ENCODE data around the gene CAMK1D. TPM values are rescaled to one million over a fixed set of nuclear protein-coding genes. Genes with fewer than 3 reads are reported as not detected.
"Not testable (repeated sequence)": the region's sequence is repeated elsewhere in the genome, so short reads cannot be mapped to it uniquely, and the experiment has no call there.

The CAMK1D gene
- total RNA-seq, 1 donor from 2014 or later, result 1.8 TPM

DNA sequence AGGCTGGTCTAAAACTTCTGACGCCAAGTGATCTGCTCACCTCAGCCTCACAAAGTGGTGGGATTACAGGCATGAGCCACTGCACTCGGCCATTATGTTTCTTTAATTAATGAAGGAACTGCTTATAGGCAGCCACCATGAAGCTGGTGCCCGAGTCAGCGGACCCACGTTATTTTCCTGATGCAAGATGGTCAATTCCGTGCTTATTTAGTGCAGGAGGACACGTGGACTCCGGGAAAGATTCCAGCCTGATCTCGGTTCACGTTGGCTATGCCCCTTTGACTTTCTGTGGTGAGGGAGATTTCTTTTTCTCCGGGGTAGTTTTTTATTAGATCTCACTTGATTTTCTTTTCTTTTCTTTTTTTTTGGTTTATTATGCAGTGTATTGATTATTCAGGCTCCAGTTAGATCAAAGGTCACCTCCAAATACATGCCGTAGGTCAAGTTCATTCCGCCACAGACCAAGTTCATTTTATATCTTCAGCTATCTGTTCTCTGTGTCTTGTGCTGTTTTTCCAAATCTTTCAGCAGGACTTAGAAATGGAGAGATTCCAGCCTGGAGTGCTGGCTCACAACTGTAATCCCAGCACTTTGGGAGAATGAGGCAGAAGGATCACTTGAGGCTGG is 8.3 kb downstream of the CAMK1D start:
- TF ChIP-seq, protein P1, sequence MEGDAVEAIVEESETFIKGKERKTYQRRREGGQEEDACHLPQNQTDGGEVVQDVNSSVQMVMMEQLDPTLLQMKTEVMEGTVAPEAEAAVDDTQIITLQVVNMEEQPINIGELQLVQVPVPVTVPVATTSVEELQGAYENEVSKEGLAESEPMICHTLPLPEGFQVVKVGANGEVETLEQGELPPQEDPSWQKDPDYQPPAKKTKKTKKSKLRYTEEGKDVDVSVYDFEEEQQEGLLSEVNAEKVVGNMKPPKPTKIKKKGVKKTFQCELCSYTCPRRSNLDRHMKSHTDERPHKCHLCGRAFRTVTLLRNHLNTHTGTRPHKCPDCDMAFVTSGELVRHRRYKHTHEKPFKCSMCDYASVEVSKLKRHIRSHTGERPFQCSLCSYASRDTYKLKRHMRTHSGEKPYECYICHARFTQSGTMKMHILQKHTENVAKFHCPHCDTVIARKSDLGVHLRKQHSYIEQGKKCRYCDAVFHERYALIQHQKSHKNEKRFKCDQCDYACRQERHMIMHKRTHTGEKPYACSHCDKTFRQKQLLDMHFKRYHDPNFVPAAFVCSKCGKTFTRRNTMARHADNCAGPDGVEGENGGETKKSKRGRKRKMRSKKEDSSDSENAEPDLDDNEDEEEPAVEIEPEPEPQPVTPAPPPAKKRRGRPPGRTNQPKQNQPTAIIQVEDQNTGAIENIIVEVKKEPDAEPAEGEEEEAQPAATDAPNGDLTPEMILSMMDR (IDR thresholded peaks at IDR 0.05; ENCODE audit: insufficient read depth, low read length, severe bottlenecking), result no peak
- no peaks in the 10 kb centered on the region for H3K27me3 ChIP-seq (ENCODE audit: control insufficient read depth, insufficient read depth, low read length)
- FAIRE-seq (no peak), DNase-seq (ENCODE audit: low read depth) (no peak)
- no peaks in the 10 kb centered on the region for H3K36me3 ChIP-seq (ENCODE audit: control insufficient read depth, insufficient read depth, low read length)
- H3K4me3 ChIP-seq (ENCODE audit: low read depth, low read length), result no peak overlapping the region

DNA sequence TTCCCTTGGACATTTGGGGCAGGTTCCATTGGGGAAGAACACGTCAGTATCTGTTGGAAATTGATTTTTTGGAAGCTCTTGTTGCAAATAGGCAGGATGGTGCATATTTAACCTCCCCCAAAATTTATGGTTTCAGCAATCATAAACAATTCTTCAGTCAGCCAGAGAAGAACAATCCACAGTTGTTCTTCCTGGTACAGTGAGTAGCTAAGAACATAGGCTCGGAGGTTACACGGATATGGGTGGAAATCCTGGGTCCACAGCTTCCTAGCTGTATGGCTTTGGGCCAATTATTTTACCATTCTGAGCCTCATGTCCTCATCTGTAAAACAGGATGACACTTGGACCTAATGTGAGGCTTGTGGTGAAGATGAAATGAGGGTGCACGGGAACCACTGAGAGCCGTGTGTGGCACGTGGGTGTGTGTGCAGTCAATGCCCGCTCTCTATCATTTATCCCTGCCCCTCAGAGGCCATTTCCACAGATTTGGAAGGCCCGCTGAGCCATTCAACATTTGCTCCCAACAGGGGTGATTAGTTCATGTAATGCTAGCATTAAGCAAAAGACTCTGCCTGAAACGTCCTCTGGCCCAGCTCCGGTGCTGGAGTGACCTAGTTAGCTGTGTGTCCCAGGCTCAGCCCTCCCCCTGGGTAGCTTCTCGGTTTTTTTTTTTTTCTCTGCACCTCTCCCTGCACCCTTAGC is 9.7 kb downstream of the CAMK1D start:
- no peak for FAIRE-seq

DNA sequence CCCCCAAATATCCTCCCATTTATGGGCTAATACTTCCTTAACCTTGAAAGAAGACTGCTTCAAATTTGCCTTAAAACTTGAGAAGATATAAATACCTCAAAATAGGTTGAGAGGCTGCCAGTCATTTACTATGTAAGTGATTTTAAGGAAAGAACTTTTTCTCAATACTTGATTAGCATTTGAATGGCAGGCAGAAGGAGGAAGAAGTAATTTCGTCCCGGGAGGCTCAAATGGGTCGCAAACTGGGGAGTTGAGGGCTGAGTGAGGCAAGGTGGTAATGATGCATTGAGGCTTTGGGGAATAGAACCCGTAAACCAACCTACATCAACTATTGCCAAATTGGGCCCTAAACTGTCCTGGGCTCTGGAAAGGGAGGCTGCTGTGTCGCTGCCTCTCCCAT is 11.1 kb downstream of the CAMK1D start:
- peaks cover 1% of the 10 kb centered on the region for H3K36me3 ChIP-seq (ENCODE audit: control insufficient read depth, insufficient read depth, low read length)
- TF ChIP-seq, protein P1 (IDR thresholded peaks at IDR 0.05; ENCODE audit: insufficient read depth, low read length, severe bottlenecking), result no peak
- no peak overlapping the region for H3K4me3 ChIP-seq (ENCODE audit: low read depth, low read length)
- DNase-seq (ENCODE audit: low read depth) (no peak), FAIRE-seq (no peak)
- H3K27me3 ChIP-seq (ENCODE audit: control insufficient read depth, insufficient read depth, low read length), result no peaks in the 10 kb centered on the region

More for the DNA sequence above, 9.7 kb downstream of the CAMK1D start:
- H3K4me3 ChIP-seq (ENCODE audit: low read depth, low read length), result no peak overlapping the region
- H3K27me3 ChIP-seq (ENCODE audit: control insufficient read depth, insufficient read depth, low read length), result no peaks in the 10 kb centered on the region
- TF ChIP-seq, protein P1 (IDR thresholded peaks at IDR 0.05; ENCODE audit: insufficient read depth, low read length, severe bottlenecking), result no peak
- H3K36me3 ChIP-seq (ENCODE audit: control insufficient read depth, insufficient read depth, low read length), result no peaks in the 10 kb centered on the region
- DNase-seq (ENCODE audit: low read depth), result no peak

DNA sequence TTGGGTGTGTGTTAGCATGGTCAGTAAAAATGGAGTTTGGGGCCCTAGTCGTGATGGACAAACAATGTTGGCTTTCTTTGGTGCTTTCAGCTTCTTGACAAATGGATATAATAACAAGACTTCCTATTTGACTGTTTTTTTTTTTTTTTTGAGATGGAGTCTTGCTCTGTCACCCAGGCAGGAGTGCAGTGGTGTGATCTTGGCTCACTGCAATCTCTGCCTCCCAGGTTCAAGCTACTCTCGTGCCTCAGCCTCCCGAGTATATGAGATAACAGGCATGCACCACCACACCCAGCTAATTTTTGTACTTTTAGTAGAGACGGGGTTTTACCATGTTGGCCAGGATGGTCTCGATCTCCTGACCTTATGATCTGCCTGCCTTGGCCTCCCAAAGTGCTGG is 11.8 kb downstream of the CAMK1D start:
- not testable (repeated sequence) for DNase-seq (ENCODE audit: low read depth); H3K4me3 ChIP-seq (ENCODE audit: low read depth, low read length); H3K36me3 ChIP-seq (ENCODE audit: control insufficient read depth, insufficient read depth, low read length); H3K27me3 ChIP-seq (ENCODE audit: control insufficient read depth, insufficient read depth, low read length); FAIRE-seq

DNA sequence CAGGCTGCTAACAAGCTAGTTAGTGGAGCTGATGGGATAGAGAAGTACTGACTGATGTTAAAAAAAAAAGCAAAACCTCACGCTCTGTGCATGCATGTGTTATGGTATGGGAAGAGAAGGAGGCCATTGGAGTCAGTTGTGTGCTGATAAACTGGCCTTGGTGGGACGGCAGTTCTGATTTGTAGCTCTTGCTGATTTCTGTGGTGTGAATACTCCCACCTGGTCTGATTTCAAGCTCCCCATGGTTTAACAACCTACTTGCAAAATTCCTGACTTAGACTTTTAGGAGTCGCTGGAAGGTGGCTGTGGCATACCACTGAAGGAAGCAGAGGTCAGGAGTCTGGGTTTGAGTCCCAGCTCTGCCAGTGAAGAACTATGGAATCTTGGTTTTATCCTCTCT is 15.2 kb downstream of the CAMK1D start:
- peaks cover 1% of the 10 kb centered on the region for H3K36me3 ChIP-seq (ENCODE audit: control insufficient read depth, insufficient read depth, low read length)

DNA sequence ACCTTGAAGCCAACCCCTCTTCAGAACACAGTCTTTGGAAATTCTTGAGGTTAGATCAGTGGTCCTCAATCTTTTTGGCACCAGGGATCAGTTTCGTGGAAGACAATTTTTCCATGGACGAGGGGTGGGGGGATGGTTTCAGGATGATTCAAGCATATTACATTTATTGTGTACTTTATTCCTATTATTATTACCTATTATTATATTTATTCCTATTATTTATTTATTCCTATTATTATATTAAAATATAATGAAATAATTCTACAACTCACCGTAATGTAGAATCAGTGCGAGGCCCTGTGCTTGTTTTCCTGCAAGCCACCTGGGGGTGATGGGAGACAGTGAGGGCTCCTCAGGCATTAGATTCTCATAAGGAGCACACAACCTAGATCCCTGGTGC is 17.9 kb downstream of the CAMK1D start:
- Histone ChIP-seq H3K4me3 (ENCODE audit: low read depth, low read length) (no peak overlapping the region), H3K27me3 (ENCODE audit: control insufficient read depth, insufficient read depth, low read length) (no peaks in the 10 kb centered on the region), H3K36me3 (ENCODE audit: control insufficient read depth, insufficient read depth, low read length) (peaks cover 1% of the 10 kb centered on the region)
- TF ChIP-seq, protein P1 (IDR thresholded peaks at IDR 0.05; ENCODE audit: insufficient read depth, low read length, severe bottlenecking), result no peak
- no peak for FAIRE-seq
- DNase-seq (ENCODE audit: low read depth), result no peak

More for the DNA sequence above, 15.2 kb downstream of the CAMK1D start:
- Histone ChIP-seq H3K4me3 (ENCODE audit: low read depth, low read length) (no peak overlapping the region), H3K27me3 (ENCODE audit: control insufficient read depth, insufficient read depth, low read length) (no peaks in the 10 kb centered on the region)
- no peak for DNase-seq (ENCODE audit: low read depth)
- TF ChIP-seq, protein P1 (IDR thresholded peaks at IDR 0.05; ENCODE audit: insufficient read depth, low read length, severe bottlenecking), result no peak
- no peak for FAIRE-seq

Data from bronchial epithelial cell (primary cell).